SU-DHL-6 (cell line): ENCODE measurements around the gene NPIPA7.
"Not testable (repeated sequence)": the region's sequence is repeated elsewhere in the genome, so short reads cannot be mapped to it uniquely, and the experiment has no call there.

Experiments used
- EZH2phosphoT487 ChIP-seq: fragments of 200-600 bp; sonication (generic), shearing (Covaris generic); conservative IDR thresholded peaks from 2 replicates; pipeline ENCODE4 v1.6.1; 2018; ENCODE audit warnings: mild to moderate bottlenecking, antibody characterized with exemption, low read length, moderate library complexity, mixed read lengths
- TF ChIP-seq, protein P1 (sequence below): fragments of 200-600 bp; sonication (generic); IDR thresholded peaks from one replicate; pipeline ENCODE4 v1.5.1; 2017; ENCODE audit warnings: antibody characterized with exemption, mild to moderate bottlenecking, low read length, moderate library complexity; ENCODE audit not compliant: insufficient read depth, poor library complexity, severe bottlenecking

DNA sequence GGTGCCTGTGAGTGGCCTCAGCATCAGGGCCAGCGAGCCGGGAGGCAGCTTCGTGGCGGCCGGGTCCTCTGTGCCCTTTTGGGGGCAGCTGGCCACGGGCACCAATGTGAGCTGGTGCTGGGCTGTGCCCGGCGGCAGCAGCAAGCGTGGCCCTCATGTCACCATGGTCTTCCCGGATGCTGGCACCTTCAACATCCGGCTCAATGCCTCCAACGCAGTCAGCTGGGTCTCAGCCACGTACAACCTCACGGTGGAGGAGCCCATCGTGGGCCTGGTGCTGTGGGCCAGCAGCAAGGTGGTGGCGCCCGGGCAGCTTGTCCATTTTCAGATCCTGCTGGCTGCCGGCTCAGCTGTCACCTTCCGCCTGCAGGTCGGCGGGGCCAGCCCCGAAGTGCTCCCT, 13.1 kb upstream of the NPIPA7 start:
- TF ChIP-seq, protein P1, sequence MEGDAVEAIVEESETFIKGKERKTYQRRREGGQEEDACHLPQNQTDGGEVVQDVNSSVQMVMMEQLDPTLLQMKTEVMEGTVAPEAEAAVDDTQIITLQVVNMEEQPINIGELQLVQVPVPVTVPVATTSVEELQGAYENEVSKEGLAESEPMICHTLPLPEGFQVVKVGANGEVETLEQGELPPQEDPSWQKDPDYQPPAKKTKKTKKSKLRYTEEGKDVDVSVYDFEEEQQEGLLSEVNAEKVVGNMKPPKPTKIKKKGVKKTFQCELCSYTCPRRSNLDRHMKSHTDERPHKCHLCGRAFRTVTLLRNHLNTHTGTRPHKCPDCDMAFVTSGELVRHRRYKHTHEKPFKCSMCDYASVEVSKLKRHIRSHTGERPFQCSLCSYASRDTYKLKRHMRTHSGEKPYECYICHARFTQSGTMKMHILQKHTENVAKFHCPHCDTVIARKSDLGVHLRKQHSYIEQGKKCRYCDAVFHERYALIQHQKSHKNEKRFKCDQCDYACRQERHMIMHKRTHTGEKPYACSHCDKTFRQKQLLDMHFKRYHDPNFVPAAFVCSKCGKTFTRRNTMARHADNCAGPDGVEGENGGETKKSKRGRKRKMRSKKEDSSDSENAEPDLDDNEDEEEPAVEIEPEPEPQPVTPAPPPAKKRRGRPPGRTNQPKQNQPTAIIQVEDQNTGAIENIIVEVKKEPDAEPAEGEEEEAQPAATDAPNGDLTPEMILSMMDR, result not testable (repeated sequence)
- not testable (repeated sequence) for TF ChIP-seq EZH2phosphoT487
